ENCODE data around the gene ARFIP2. TPM values are rescaled to one million over a fixed set of nuclear protein-coding genes. Genes with fewer than 3 reads are reported as not detected.

ARFIP2 gene
- total RNA-seq, 1 experiment from 2014 or later, result 65.2 TPM

GRCh38 chr11:6520265-6520664, 39.1 kb upstream of the ARFIP2 start:
- Histone ChIP-seq H3K27me3 (ENCODE audit: low read length) (no peaks in the 10 kb centered on the region), H3K36me3 (ENCODE audit: low read depth, low read length) (peaks cover 6% of the 10 kb centered on the region; the same call in 1 of the 2 replicates), H4K20me1 (ENCODE audit: low read length) (no peaks in the 10 kb centered on the region), H3K27ac (ENCODE audit: low read length) (no peak overlapping the region), H3K9me2 (replicated peaks; ENCODE audit: low read length) (no peaks in the 10 kb centered on the region), H3K9me3 (ENCODE audit: low read length) (no peaks in the 10 kb centered on the region), H3F3A (ENCODE audit: low read length, unreplicated experiment) (peaks cover 9% of the 10 kb centered on the region), H3K4me1 (ENCODE audit: insufficient read depth, low read length) (peaks cover 17% of the 10 kb centered on the region), H2AFZ (ENCODE audit: low read length) (no peak overlapping the region), H3K4me3 (ENCODE audit: low read length) (no peak overlapping the region), H3K79me2 (ENCODE audit: low read length) (no peaks in the 10 kb centered on the region), H3K4me2 (ENCODE audit: low read length) (no peak overlapping the region), H3K9ac (ENCODE audit: low read length) (no peak overlapping the region)
- intact Hi-C loops (cut with micrococcal nuclease), result no loop called here
- ChIA-PET POLR2A (ENCODE audit: unreplicated experiment) (no interaction called here), CTCF (no interaction called here)
- TF ChIP-seq EZH2 (IDR thresholded peaks at IDR 0.05; ENCODE audit: low read length, unreplicated experiment) (no peak), EZH2phosphoT487 (IDR thresholded peaks at IDR 0.05; ENCODE audit: borderline replicate concordance, low read length) (no peak), CTCF (conservative IDR thresholded peaks at IDR 0.05; ENCODE audit: low read depth, low read length) (no peak)
- no peak for DNase-seq
- peak; percentile 6; the same call in 1 of the 2 replicates for ATAC-seq
- BruUV-seq (replicated peaks), result no TSS peak

- intact Hi-C loops (cut with micrococcal nuclease), result no loop called here
- Histone ChIP-seq H3K4me1 (ENCODE audit: insufficient read depth, low read length) (no peaks in the 10 kb centered on the region), H3K27me3 (ENCODE audit: low read length) (no peaks in the 10 kb centered on the region), H3K36me3 (ENCODE audit: low read depth, low read length) (peaks cover 6% of the 10 kb centered on the region; the same call in 1 of the 2 replicates), H3K79me2 (ENCODE audit: low read length) (no peaks in the 10 kb centered on the region), H3K27ac (ENCODE audit: low read length) (no peak overlapping the region), H3K4me3 (ENCODE audit: low read length) (no peak overlapping the region), H3K9me3 (ENCODE audit: low read length) (no peaks in the 10 kb centered on the region), H3K9ac (ENCODE audit: low read length) (no peak overlapping the region), H4K20me1 (ENCODE audit: low read length) (no peaks in the 10 kb centered on the region), H2AFZ (ENCODE audit: low read length) (no peak overlapping the region), H3K9me2 (replicated peaks; ENCODE audit: low read length) (no peaks in the 10 kb centered on the region), H3F3A (ENCODE audit: low read length, unreplicated experiment) (no peaks in the 10 kb centered on the region), H3K4me2 (ENCODE audit: low read length) (no peak overlapping the region)
- TF ChIP-seq EZH2 (IDR thresholded peaks at IDR 0.05; ENCODE audit: low read length, unreplicated experiment) (no peak), EZH2phosphoT487 (IDR thresholded peaks at IDR 0.05; ENCODE audit: borderline replicate concordance, low read length) (no peak), CTCF (conservative IDR thresholded peaks at IDR 0.05; ENCODE audit: low read depth, low read length) (no peak)
- ATAC-seq, result no peak
- DNase-seq, result no peak
- BruUV-seq (replicated peaks), result no TSS peak
- ChIA-PET CTCF (no interaction called here), POLR2A (ENCODE audit: unreplicated experiment) (no interaction called here)
These were observed 35.7 kb upstream of the ARFIP2 start for GRCh38 chr11:6516865-6517264.

- Histone ChIP-seq H3K9me2 (replicated peaks; ENCODE audit: low read length) (no peaks in the 10 kb centered on the region), H3K4me2 (ENCODE audit: low read length) (no peak overlapping the region)
These were observed 24.6 kb upstream of the ARFIP2 start for GRCh38 chr11:6505577-6506240.

More at GRCh38 chr11:6505577-6506240, 24.6 kb upstream of the ARFIP2 start:
- Histone ChIP-seq H3K4me3 (ENCODE audit: low read length) (no peak overlapping the region), H3K27me3 (ENCODE audit: low read length) (no peaks in the 10 kb centered on the region), H3K36me3 (ENCODE audit: low read depth, low read length) (no peaks in the 10 kb centered on the region), H3K27ac (ENCODE audit: low read length) (no peak overlapping the region), H3K79me2 (ENCODE audit: low read length) (no peaks in the 10 kb centered on the region), H4K20me1 (ENCODE audit: low read length) (no peaks in the 10 kb centered on the region), H3K4me1 (ENCODE audit: insufficient read depth, low read length) (no peaks in the 10 kb centered on the region), H3K9me3 (ENCODE audit: low read length) (no peaks in the 10 kb centered on the region), H3F3A (ENCODE audit: low read length, unreplicated experiment) (no peaks in the 10 kb centered on the region), H3K9ac (ENCODE audit: low read length) (no peak overlapping the region), H2AFZ (ENCODE audit: low read length) (no peak overlapping the region)
- intact Hi-C loops (cut with micrococcal nuclease), result loop anchor here (1.0 kb wide), 3 partner anchors 29 to 126 kb away; no protein-coding TSS in a partner anchor
- DNase-seq (peak; percentile 58), ATAC-seq (peak; percentile 85)
- no TSS peak for BruUV-seq (replicated peaks)
- CTCF ChIA-PET, result interaction anchor here (1.9 kb wide), 1 partner anchor 126 kb away, joined by 13 read pairs; no protein-coding TSS in a partner anchor
- POLR2A ChIA-PET (ENCODE audit: unreplicated experiment), result interaction anchor here (0.6 kb wide), 1 partner anchor 24 kb away, joined by 3 read pairs; the partner anchor contains the start of genes ARFIP2 and TIMM10B
- TF ChIP-seq CTCF (conservative IDR thresholded peaks at IDR 0.05; ENCODE audit: low read depth, low read length), result peak; percentile 87
- no peak for TF ChIP-seq EZH2phosphoT487 (IDR thresholded peaks at IDR 0.05; ENCODE audit: borderline replicate concordance, low read length)
